DMS79 treated with DMSO at 0.1 percent for 48 hours (cell line): ENCODE measurements around the gene SLC38A3.

Source experiments
- DNase-seq: peaks from one replicate; lab custom pipeline; 2025; lab: John Stamatoyannopoulos, UW

SLC38A3 gene

GRCh38 chr3:50169232-50169832 lies 35.7 kb upstream of the SLC38A3 start:
- DNase-seq = no peak

DNA sequence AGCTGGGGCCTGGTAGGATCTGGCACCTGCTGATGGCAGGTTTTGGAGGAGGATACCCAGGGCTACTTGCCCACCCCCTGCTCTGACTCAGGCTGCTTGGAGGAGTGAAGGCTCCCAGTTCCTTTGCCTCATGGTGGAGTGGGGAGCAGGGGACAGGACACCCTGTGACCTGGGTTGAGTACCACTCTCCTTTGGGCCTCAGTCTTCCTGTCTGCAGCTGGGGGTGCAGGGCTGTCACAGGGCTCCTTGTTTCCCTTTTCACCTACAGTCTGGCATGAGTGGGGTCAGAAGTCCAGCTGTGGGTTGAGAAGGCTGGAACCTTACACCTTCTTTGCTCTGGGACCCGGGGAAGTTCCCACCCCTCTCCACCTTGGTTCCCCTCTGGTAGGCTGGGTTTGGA lies 35.2 kb upstream of the SLC38A3 start:
- no peak for DNase-seq

GRCh38 chr3:50170689-50171088 lies 34.4 kb upstream of the SLC38A3 start:
- no peak for DNase-seq

DNA sequence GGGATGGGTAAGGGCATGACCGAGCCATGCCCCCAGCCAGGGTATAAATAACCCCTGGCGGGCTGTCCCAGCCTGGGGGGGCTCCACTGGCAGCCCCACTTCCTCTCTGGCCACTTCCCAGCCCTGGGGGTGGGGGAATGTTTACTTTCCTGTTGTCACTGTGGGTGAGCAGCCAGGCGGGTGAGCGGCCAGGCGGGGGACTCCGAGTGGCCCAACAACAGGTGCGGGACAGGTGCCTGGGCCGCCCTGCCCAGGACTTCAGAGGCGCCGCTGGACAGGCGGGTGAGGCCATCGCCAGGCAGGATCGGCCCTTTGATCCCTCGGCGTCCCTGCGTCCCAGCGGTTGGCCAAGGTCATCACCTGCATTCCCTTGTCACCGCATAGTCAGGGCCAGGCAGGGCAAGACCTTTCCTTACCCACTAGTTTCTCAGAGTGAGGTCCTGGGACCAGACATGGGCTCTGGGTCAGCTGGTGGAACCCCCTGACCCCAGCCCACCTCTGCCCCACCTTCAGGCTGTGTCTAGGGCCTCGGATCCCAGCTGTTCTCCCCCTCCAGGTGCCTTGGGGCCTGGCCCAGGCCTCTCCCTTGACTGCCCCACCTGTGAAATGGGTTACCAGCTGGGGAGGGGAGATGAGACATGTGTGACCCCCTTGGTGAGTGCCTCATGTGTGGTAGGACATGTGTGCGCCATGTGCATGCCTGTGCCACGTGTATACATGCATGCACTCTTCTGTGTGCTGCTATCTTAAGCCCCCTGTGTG lies 33.4 kb upstream of the SLC38A3 start:
- no peak for DNase-seq

DNA sequence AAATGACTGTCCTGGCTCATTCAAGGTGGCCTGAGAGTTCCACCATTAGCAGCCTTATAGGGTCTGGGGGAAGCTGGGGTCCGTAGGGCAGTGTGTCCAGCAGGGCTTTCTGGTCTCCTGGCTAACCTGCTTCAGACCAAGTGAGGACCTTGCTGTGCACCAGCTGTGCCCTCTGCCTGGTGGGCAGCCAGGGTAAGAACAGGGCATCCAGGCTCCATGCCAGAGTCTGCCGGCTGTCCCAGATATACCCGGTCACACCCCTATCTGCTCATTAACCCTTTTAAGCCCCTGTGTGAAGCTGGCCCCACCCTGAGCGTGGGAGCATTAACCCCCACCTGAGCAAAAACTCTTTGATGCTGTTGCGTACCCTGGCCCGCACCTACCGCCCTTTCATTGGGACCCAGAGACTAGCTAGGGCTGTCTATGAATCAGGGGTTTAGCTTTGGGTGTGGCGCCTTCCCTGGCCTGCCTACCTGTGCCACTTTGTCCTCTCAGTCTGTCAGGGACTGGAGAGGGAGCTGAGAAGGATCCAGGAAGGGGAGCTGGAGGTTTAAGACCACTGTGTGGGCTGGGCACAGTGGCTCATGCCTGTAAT lies 32.3 kb upstream of the SLC38A3 start:
- no peak for DNase-seq

- DNase-seq = no peak
Measured at GRCh38 chr3:50173685-50174516, 31.2 kb upstream of the SLC38A3 start.

DNA sequence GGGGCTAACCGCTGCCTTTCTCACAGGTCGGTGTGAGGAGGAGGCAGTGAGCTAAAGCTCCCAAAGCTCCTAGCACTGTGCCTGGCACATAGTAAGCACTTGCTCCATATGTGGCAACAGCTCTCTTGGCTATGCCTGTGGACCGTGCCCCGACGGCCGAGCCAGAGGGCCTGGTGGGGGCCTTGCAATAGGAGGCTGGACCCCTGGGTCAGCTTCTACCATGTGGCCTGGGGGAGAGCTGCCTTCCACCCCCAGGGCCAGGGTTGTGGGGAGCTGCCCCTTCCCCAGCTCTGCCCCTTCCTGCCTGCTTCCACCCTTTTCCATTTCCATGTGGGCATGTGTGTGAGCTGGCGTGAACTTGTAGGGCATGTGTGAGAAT lies 30.6 kb upstream of the SLC38A3 start:
- no peak for DNase-seq

DNA sequence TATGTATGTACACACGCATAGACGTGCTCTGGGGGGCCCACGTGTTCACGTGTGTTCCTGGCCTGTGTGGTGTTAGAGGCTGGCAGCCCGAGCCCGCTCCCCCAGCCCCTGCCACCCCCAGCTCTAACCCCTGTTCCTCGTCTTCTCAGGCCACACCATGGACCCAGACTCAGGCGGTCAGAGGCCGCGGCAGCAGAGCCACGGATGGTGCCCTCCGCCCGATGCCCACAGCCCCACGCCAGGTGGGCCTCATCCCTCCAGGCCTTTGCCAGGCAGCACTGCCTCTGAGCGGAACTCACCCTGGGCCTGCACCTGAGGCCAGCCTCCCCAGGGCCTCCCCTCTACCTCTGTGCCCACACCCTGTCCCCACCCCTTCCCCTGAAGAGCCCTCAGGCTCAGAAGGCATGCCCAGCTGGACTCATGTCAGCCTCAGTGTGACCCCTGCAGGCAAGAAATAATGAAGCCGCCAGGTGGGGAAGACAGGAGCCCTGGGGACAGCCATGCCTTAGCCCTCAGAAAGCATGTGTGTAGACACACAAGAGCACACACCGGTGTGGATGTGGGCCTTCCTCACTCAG lies 30.0 kb upstream of the SLC38A3 start:
- no peak for DNase-seq

GRCh38 chr3:50177346-50177745 lies 27.7 kb upstream of the SLC38A3 start:
- no peak for DNase-seq

GRCh38 chr3:50179710-50180109 lies 25.4 kb upstream of the SLC38A3 start:
- no peak for DNase-seq

GRCh38 chr3:50181985-50182384 lies 23.1 kb upstream of the SLC38A3 start:
- no peak for DNase-seq

- no peak for DNase-seq
Measured at GRCh38 chr3:50182533-50183099, 22.5 kb upstream of the SLC38A3 start.

DNA sequence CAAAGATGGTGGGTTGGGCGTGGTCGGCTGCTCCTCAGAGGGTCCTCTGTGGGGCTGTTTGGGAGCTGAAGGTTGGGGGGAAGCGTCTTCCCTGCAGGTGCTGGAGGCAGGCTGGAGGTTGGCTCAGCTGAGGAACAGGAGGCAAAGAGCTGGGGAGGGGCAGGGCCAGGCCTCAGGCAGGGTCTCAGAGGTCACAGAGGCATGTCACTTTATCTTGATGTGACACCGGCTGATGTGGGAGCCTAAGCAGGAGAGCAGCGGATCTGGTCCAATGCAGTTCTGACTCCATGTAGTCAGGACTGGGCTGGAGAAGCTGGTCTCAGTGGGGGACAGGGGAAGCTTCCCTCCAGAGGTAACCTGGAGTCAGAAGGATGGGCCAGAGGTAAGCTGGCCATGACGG lies 21.3 kb upstream of the SLC38A3 start:
- no peak for DNase-seq

DNA sequence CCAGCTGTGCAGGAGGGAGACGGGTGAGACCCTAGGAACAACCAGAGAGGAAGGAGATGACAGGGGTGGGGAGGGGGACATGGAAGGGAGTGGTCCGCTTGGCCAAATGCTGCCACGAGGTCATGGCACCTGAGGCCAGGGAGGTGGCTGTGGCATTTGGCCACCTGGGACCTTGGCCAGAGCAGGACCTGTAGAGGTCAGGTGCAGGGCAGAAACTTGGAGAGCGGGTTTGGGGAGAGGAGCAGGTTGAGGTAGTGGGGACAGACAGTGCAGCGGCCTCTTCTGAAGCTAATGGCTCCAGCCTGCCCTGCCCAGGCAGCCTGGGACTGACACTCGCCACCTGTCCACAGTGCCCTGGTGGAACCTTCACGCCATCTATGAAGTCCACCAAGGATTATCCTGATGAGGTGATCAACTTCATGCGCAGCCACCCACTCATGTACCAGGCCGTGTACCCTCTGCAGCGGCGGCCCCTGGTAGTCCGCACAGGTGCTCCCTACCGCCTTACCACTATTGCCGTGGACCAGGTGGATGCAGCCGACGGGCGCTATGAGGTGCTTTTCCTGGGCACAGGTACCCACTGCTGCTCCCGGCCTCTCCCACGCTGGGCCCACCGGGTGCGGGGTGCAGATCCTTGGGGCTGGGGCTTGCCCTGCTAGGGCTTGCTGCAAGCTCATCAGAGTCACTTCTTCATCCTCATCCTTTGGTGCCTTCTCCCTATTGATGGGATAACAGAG lies 20.7 kb upstream of the SLC38A3 start:
- DNase-seq = no peak

- no peak for DNase-seq
Measured at GRCh38 chr3:50185230-50185629, 19.8 kb upstream of the SLC38A3 start.

- DNase-seq = no peak
Measured at GRCh38 chr3:50186096-50186495, 19.0 kb upstream of the SLC38A3 start.

DNA sequence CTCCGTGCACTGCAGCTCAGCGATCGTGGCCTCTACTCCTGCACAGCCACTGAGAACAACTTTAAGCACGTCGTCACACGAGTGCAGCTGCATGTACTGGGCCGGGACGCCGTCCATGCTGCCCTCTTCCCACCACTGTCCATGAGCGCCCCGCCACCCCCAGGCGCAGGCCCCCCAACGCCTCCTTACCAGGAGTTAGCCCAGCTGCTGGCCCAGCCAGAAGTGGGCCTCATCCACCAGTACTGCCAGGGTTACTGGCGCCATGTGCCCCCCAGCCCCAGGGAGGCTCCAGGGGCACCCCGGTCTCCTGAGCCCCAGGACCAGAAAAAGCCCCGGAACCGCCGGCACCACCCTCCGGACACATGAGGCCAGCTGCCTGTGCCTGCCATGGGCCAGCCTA lies 17.3 kb upstream of the SLC38A3 start:
- DNase-seq = no peak

GRCh38 chr3:50189274-50189673 lies 15.8 kb upstream of the SLC38A3 start:
- DNase-seq = peak; percentile 58

- no peak for DNase-seq
Measured at GRCh38 chr3:50189989-50190388, 15.1 kb upstream of the SLC38A3 start.

- no peak for DNase-seq
Measured at GRCh38 chr3:50190936-50191660, 14.0 kb upstream of the SLC38A3 start, which contains the start of gene GNAT1. GNAT1 (plus strand) TSS chr3:50191610; CDS start chr3:50191726, 116 bp downstream.
